Measurements from ENCODE around the gene MAP2. TPM values are rescaled to one million over a fixed set of nuclear protein-coding genes. Genes with fewer than 3 reads are reported as not detected.

MAP2 gene
- total and polyA plus RNA-seq, 2 donors (not counting 3 experiments of a cell fraction or from before 2014, with no cell fraction given), result 19.4 to 46.1 TPM

DNA sequence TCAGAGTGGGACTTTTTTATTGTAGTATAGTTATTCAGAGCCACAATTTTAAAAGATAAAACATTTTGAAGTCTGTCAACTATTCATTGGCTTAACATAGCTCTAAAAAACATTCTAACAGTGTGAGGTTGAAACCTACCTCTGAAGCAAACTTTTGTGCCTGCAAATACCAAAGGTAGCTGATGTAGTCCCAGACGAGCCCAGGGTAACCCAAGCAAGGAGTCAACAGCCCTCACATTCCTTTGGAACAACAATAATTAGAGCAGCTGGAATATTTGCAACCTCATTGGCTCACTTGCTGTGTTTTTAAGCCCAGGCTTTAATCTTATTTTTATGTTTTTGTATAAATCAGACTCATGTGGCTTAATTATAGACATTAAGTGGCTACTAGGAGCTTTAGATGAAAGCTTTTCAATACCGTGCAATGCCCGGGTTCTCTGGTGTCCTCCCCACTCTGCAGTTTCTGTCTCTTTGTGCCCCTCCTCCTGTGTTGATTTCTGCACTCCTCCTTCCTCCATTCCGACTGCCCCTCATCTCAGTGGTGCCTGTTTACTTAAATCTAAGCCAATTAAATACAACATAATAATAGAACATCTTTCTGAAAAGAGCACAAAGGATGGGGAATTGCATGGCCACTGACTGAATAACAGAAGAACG is 189.9 kb downstream of the MAP2 start:
- ChIA-PET CTCF (interaction anchor here (0.6 to 1.6 kb wide), 2 partner anchors 27 to 58 kb away, joined by 4 to 7 read pairs; no protein-coding TSS in a partner anchor), POLR2A (no interaction called here)
- dilution Hi-C loops (cut with MboI; ENCODE audit: extremely low pct_ligation_motif_present, low sequenced_read_pairs) (no loop called here), intact Hi-C loops (cut with micrococcal nuclease) (no loop called here)
- Histone ChIP-seq H3K9me1 (replicated peaks; ENCODE audit: control insufficient read depth, extremely low read depth, insufficient read depth, low read length) (no peaks in the 10 kb centered on the region), H3K36me3 (ENCODE audit: control insufficient read depth in 2 of 2, extremely low read depth in 1 of 2, insufficient read depth in 2 of 2, low read length in 2 of 2) (no peaks in the 10 kb centered on the region), H3K79me2 (ENCODE audit: control insufficient read depth, insufficient read depth, low read length) (no peaks in the 10 kb centered on the region), H3K4me2 (ENCODE audit: insufficient read depth, low read length) (no peak overlapping the region), H2AFZ (ENCODE audit: low read depth, low read length) (no peak overlapping the region), H3K4me3 (replicated peaks in 1 of 3; ENCODE audit: insufficient read depth in 1 of 3, low read depth in 1 of 3, low read length in 3 of 3) (no peak overlapping the region), H3K27me3 (ENCODE audit: control insufficient read depth in 2 of 2, insufficient read depth in 2 of 2, low read length in 2 of 2) (no peaks in the 10 kb centered on the region), H3K27ac (ENCODE audit: insufficient read depth, low read depth, low read length) (no peak overlapping the region), H4K20me1 (replicated peaks; ENCODE audit: control insufficient read depth, extremely low read depth, insufficient read depth, low read length) (no peaks in the 10 kb centered on the region), H3K9me3 (replicated peaks; ENCODE audit: control insufficient read depth, insufficient read depth, low read length) (no peaks in the 10 kb centered on the region), H3K9ac (replicated peaks; ENCODE audit: extremely low read depth, insufficient read depth, low read length) (no peak overlapping the region), H3K4me1 (ENCODE audit: control insufficient read depth, extremely low read depth, insufficient read depth, low read length) (no peaks in the 10 kb centered on the region)
- TF ChIP-seq EZH2 (IDR thresholded peaks at IDR 0.05; ENCODE audit: borderline replicate concordance, low read depth, low read length, severe bottlenecking) (no peak), FOS (IDR thresholded peaks at IDR 0.05; ENCODE audit: borderline replicate concordance, insufficient read depth, low read length) (no peak), MYC (IDR thresholded peaks at IDR 0.05; ENCODE audit: low read depth, low read length) (no peak), GATA2 (IDR thresholded peaks at IDR 0.05; ENCODE audit: insufficient read depth, insufficient read length, low read depth, low read length) (no peak), POLR2A (IDR thresholded peaks at IDR 0.05; ENCODE audit: low read depth, low read length) (no peak), JUN (IDR thresholded peaks at IDR 0.05; ENCODE audit: borderline replicate concordance, insufficient read depth, insufficient read length, low read depth) (no peak), POLR2AphosphoS5 (IDR thresholded peaks at IDR 0.05; ENCODE audit: insufficient read depth, low read depth, low read length) (no peak)
- TF ChIP-seq, protein P1, sequence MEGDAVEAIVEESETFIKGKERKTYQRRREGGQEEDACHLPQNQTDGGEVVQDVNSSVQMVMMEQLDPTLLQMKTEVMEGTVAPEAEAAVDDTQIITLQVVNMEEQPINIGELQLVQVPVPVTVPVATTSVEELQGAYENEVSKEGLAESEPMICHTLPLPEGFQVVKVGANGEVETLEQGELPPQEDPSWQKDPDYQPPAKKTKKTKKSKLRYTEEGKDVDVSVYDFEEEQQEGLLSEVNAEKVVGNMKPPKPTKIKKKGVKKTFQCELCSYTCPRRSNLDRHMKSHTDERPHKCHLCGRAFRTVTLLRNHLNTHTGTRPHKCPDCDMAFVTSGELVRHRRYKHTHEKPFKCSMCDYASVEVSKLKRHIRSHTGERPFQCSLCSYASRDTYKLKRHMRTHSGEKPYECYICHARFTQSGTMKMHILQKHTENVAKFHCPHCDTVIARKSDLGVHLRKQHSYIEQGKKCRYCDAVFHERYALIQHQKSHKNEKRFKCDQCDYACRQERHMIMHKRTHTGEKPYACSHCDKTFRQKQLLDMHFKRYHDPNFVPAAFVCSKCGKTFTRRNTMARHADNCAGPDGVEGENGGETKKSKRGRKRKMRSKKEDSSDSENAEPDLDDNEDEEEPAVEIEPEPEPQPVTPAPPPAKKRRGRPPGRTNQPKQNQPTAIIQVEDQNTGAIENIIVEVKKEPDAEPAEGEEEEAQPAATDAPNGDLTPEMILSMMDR (IDR thresholded peaks at IDR 0.05; ENCODE audit: extremely low read depth in 1 of 2, insufficient read depth in 1 of 2, low read depth in 1 of 2, low read length in 2 of 2), result no peak
- TF ChIP-seq, protein P2, sequence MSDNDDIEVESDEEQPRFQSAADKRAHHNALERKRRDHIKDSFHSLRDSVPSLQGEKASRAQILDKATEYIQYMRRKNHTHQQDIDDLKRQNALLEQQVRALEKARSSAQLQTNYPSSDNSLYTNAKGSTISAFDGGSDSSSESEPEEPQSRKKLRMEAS (IDR thresholded peaks at IDR 0.05; ENCODE audit: insufficient read depth, insufficient read length), result no peak
- FAIRE-seq, result no peak
- BruUV-seq (replicated peaks), result no TSS peak
- DNase-seq (ENCODE audit: low read depth, low spot score), result no peak

All from endothelial cell of umbilical vein (primary cell).